Mammary epithelial cell (primary cell): ENCODE measurements around the gene JTB.

Source experiments
- EZH2 ChIP-seq: IDR thresholded peaks from 2 replicates; pipeline ENCODE4 v1.6.1; 2012; ENCODE audit warnings: low read length, inconsistent platforms, borderline replicate concordance
- TF ChIP-seq, protein P1 (sequence below), 2 donors: IDR thresholded peaks in 1 of 2; conservative IDR thresholded peaks in 1 of 2; 2 replicates each; pipeline ENCODE4 v1.5.1; 2011 to 2012; ENCODE audit warnings: inconsistent platforms in 2 of 2, low read length in 2 of 2, mild to moderate bottlenecking in 2 of 2, control low read depth in 1 of 2, low read depth in 1 of 2; ENCODE audit not compliant: insufficient read depth in 1 of 2; ENCODE audit errors: extremely low read depth in 1 of 2

- TF ChIP-seq, protein P1, sequence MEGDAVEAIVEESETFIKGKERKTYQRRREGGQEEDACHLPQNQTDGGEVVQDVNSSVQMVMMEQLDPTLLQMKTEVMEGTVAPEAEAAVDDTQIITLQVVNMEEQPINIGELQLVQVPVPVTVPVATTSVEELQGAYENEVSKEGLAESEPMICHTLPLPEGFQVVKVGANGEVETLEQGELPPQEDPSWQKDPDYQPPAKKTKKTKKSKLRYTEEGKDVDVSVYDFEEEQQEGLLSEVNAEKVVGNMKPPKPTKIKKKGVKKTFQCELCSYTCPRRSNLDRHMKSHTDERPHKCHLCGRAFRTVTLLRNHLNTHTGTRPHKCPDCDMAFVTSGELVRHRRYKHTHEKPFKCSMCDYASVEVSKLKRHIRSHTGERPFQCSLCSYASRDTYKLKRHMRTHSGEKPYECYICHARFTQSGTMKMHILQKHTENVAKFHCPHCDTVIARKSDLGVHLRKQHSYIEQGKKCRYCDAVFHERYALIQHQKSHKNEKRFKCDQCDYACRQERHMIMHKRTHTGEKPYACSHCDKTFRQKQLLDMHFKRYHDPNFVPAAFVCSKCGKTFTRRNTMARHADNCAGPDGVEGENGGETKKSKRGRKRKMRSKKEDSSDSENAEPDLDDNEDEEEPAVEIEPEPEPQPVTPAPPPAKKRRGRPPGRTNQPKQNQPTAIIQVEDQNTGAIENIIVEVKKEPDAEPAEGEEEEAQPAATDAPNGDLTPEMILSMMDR (conservative IDR thresholded peaks at IDR 0.05 in 1 of 2, IDR thresholded peaks at IDR 0.05 in 1 of 2; ENCODE audit: extremely low read depth in 1 of 2, insufficient read depth in 1 of 2, low read depth in 1 of 2, low read length in 2 of 2) = no peak
- TF ChIP-seq EZH2 = no peak
These were observed 18.2 kb upstream of the JTB start for GRCh38 chr1:153995640-153996039.
